MCF 10A (cell line): ENCODE data around the gene SON. TPM values are rescaled to one million over a fixed set of nuclear protein-coding genes. Genes with fewer than 3 reads are reported as not detected.
"Not testable (repeated sequence)": the region's sequence is repeated elsewhere in the genome, so short reads cannot be mapped to it uniquely, and the experiment has no call there.

Experiments
- BruUV-seq: library from RNA; stranded (reverse); fragments of 400-500 nt; replicated peaks from 2 replicates; lab custom pipeline; 2021; lab: Mats Ljungman, UMichigan
- CTCF ChIA-PET: fragments of 300-600 bp; sonication (Branson Sonifier 250); formaldehyde crosslinking; extraction: SDS; loops from one replicate; lab custom pipeline; 2021; ENCODE audit warnings: antibody characterized with exemption, inconsistent platforms; lab: Yijun Ruan, JAX
- POLR2A ChIA-PET: fragments of 300-600, 350-650 bp; sonication (Branson Sonifier 250); formaldehyde crosslinking; extraction: SDS; loops from one replicate; lab custom pipeline; 2020; ENCODE audit warnings: antibody characterized with exemption, inconsistent platforms; lab: Yijun Ruan, JAX
- DNase-seq: peaks from one replicate; pipeline ENCODE4 v3.0.0-alpha.2; 2018; ENCODE audit not compliant: unreplicated experiment
- H3K27ac Mint-ChIP-seq: one replicate; pipeline ENCODE4 v1.8.0; 2022; ENCODE audit warnings: mild to moderate bottlenecking, low read depth, mixed read lengths; ENCODE audit not compliant: unreplicated experiment
- H3K27me3 Mint-ChIP-seq: one replicate; pipeline ENCODE4 v1.8.0; 2022; ENCODE audit warnings: mixed read lengths; ENCODE audit not compliant: insufficient read depth, unreplicated experiment
- H3K36me3 Mint-ChIP-seq: one replicate; pipeline ENCODE4 v1.8.0; 2022; ENCODE audit warnings: mild to moderate bottlenecking, moderate library complexity, mixed read lengths; ENCODE audit not compliant: insufficient read depth, unreplicated experiment
- H3K4me1 Mint-ChIP-seq: one replicate; pipeline ENCODE4 v1.8.0; 2022; ENCODE audit warnings: mixed read lengths; ENCODE audit not compliant: insufficient read depth, unreplicated experiment
- H3K4me3 Mint-ChIP-seq: one replicate; pipeline ENCODE4 v1.8.0; 2022; ENCODE audit warnings: mild to moderate bottlenecking, moderate library complexity, mixed read lengths; ENCODE audit not compliant: unreplicated experiment
- H3K9me3 Mint-ChIP-seq: one replicate; pipeline ENCODE4 v1.8.0; 2022; ENCODE audit warnings: mixed read lengths; ENCODE audit not compliant: unreplicated experiment
- intact Hi-C: fragments of 100-400 bp; cut with micrococcal nuclease; formaldehyde crosslinking; loops from 2 replicates; pipeline ENCODE4 v1.14.1; 2022
- total RNA-seq: library from RNA; stranded (reverse); gene quantifications from 2 replicates; pipeline ENCODE4 v1.2.3, GENCODE V29; 2022
- TF ChIP-seq, protein P1 (sequence below): fragments of 200-600 bp; IDR thresholded peaks from one replicate; pipeline ENCODE4 v1.8.0; 2022; ENCODE audit warnings: antibody characterized with exemption, mild to moderate bottlenecking; ENCODE audit not compliant: unreplicated experiment

Gene SON
- total RNA-seq, 1 experiment from 2014 or later = 289 TPM

GRCh38 chr21:33608559-33608958, 65.7 kb downstream of the SON start:
- H3K36me3 Mint-ChIP-seq = peaks cover 74% of the 10 kb centered on the region
- ChIA-PET CTCF (interaction anchor here (0.6 to 1.2 kb wide), 4 partner anchors 8 to 760 kb away, joined by 3 to 4 read pairs (median 3); no protein-coding TSS in a partner anchor), POLR2A (interaction anchor here (0.6 to 1.3 kb wide), 4 partner anchors 16 to 682 kb away, joined by 3 to 4 read pairs (median 3); partner anchors contain the start of gene DONSON)
- TF ChIP-seq, protein P1, sequence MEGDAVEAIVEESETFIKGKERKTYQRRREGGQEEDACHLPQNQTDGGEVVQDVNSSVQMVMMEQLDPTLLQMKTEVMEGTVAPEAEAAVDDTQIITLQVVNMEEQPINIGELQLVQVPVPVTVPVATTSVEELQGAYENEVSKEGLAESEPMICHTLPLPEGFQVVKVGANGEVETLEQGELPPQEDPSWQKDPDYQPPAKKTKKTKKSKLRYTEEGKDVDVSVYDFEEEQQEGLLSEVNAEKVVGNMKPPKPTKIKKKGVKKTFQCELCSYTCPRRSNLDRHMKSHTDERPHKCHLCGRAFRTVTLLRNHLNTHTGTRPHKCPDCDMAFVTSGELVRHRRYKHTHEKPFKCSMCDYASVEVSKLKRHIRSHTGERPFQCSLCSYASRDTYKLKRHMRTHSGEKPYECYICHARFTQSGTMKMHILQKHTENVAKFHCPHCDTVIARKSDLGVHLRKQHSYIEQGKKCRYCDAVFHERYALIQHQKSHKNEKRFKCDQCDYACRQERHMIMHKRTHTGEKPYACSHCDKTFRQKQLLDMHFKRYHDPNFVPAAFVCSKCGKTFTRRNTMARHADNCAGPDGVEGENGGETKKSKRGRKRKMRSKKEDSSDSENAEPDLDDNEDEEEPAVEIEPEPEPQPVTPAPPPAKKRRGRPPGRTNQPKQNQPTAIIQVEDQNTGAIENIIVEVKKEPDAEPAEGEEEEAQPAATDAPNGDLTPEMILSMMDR = no peak
- no peak for DNase-seq
- H3K4me3 Mint-ChIP-seq = no peak overlapping the region
- peak overlapping the region; percentile 41 for H3K27ac Mint-ChIP-seq
- no peaks in the 10 kb centered on the region for H3K4me1 Mint-ChIP-seq
- H3K9me3 Mint-ChIP-seq = no peaks in the 10 kb centered on the region
- BruUV-seq = no TSS peak
- no peaks in the 10 kb centered on the region for H3K27me3 Mint-ChIP-seq
- intact Hi-C loops = loop anchor here (5.0 kb wide), 2 partner anchors 246 to 411 kb away; no protein-coding TSS in a partner anchor

DNA sequence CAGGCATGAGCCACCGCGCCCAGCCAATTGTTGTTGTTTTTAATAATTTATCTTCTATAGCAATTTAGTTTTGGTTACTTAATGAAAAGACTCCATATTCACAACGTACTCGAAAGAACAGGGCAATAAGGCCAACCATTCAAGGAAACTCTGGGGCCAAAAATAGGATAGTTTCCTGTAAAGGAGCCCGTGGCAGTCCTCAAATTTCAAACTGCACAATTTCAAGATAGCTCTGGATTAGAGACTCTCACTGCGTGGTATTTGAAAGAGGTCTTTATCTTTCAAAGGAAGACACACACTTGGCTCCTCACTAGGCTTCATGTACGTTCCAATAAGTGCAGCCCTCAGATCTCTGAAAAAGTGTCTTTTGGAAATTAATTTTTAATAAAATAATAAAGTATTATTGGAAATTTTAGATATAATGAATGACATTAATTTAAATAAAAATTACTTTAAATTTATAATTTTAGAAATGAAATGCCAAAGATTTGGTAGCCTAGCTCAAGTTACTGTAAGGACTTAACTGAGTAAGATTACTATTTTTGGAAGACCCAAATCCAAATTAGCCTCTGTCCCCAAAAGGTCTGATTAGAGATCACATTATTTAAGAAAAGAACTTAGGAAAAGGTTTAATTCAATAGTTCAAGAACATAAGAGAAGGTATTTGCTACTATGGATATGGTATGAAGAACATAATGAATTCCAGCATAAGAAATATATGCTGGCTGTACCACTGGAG, 68.3 kb downstream of the SON start:
- Mint-ChIP-seq H3K36me3 (peaks cover 69% of the 10 kb centered on the region), H3K4me3 (no peak overlapping the region), H3K27ac (no peak overlapping the region), H3K27me3 (no peaks in the 10 kb centered on the region), H3K9me3 (no peaks in the 10 kb centered on the region), H3K4me1 (no peaks in the 10 kb centered on the region)
- intact Hi-C loops = no loop called here
- ChIA-PET CTCF (interaction anchor here (0.6 to 1.2 kb wide), 2 partner anchors 11 to 284 kb away, joined by 3 to 4 read pairs; no protein-coding TSS in a partner anchor), POLR2A (interaction anchor here (0.6 kb wide), 1 partner anchor 285 kb away, joined by 3 read pairs; no protein-coding TSS in a partner anchor)
- no peak for DNase-seq
- BruUV-seq = no TSS peak
- TF ChIP-seq, protein P1 = no peak

DNA sequence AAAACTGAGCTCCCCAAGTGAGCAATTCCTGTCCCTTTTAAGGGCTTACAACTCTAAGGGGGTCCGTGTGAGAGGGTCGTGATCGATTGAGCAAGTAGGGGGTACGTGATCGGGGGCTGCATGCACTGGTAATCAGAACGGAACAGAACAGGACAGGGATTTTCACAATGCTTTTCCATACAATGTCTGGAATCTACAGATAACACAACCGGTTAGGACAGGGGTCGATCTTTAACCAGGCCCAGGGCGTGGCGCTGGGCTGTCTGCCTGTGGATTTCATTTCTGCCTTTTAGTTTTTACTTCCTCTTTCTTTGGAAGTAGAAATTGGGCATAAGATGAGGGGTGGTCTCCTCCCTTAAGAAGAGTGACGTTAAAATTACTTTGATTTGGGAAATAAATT, 74.7 kb downstream of the SON start:
- DNase-seq, H3K9me3 Mint-ChIP-seq, H3K27ac Mint-ChIP-seq, BruUV-seq, H3K4me3 Mint-ChIP-seq, H3K27me3 Mint-ChIP-seq, POLR2A ChIA-PET, H3K4me1 Mint-ChIP-seq, intact Hi-C loops, CTCF ChIA-PET: not testable (repeated sequence)
- peaks cover 78% of the 10 kb centered on the region for H3K36me3 Mint-ChIP-seq

- Mint-ChIP-seq H3K9me3 (no peaks in the 10 kb centered on the region), H3K36me3 (peaks cover 78% of the 10 kb centered on the region), H3K4me1 (no peaks in the 10 kb centered on the region), H3K27me3 (no peaks in the 10 kb centered on the region), H3K27ac (no peak overlapping the region), H3K4me3 (no peak overlapping the region)
- intact Hi-C loops = no loop called here
- no peak for DNase-seq
- ChIA-PET CTCF (no interaction called here), POLR2A (no interaction called here)
- TF ChIP-seq, protein P1 = no peak
- no TSS peak for BruUV-seq
Measured at GRCh38 chr21:33618407-33618806, 75.6 kb downstream of the SON start.
